Esophagus muscularis mucosa (tissue), 4 donors: ENCODE measurements around the gene IZUMO3. TPM values are rescaled to one million over a fixed set of nuclear protein-coding genes. Genes with fewer than 3 reads are reported as not detected.

Experiments
- DNase-seq: peaks from one replicate; pipeline ENCODE4 v3.0.0-alpha.2; 2017; ENCODE audit errors: extremely low spot score
- H3K27ac ChIP-seq, 4 donors: fragments of 200-600 bp; sonication (generic); replicated peaks in 1 of 4; 1 replicate in 3 of 4; 2 replicates in 1 of 4; pipeline ENCODE4 v1.5.1; 2016 to 2019; ENCODE audit warnings: mild to moderate bottlenecking in 1 of 4
- H3K27me3 ChIP-seq, 4 donors: fragments of 200-600 bp; sonication (generic); one replicate each; pipeline versions ENCODE4 v1.5.1 to v1.6.0; 2016 to 2019
- H3K36me3 ChIP-seq, 4 donors: fragments of 200-600 bp; sonication (generic); one replicate each; pipeline ENCODE4 v1.5.1; 2016 to 2019
- H3K4me1 ChIP-seq, 4 donors: fragments of 200-600 bp; sonication (generic); one replicate each; pipeline ENCODE4 v1.5.1; 2016 to 2019
- H3K4me3 ChIP-seq, 4 donors: fragments of 200-600 bp; sonication (generic); 1 replicate in 2 of 4; 2 replicates in 2 of 4; pipeline ENCODE4 v1.5.1; 2016 to 2019; ENCODE audit warnings: mild to moderate bottlenecking in 4 of 4, moderate library complexity in 1 of 4
- H3K9me3 ChIP-seq, 4 donors: fragments of 200-600 bp; sonication (generic); 1 replicate in 3 of 4; 2 replicates in 1 of 4; pipeline ENCODE4 v1.5.1; 2016 to 2019
- EP300 ChIP-seq: sonication (generic); formaldehyde crosslinking; IDR thresholded peaks from one replicate; pipeline ENCODE4 v1.6.1; 2017; ENCODE audit warnings: antibody characterized with exemption
- POLR2A ChIP-seq: fragments of 450-650 bp; IDR thresholded peaks from one replicate; pipeline ENCODE4 v1.6.1; 2017; ENCODE audit warnings: antibody characterized with exemption, moderate library complexity, mild to moderate bottlenecking, low read depth
- POLR2AphosphoS5 ChIP-seq, 2 donors: sonication (generic); formaldehyde crosslinking; IDR thresholded peaks; one replicate each; pipeline ENCODE4 v1.6.1; 2017; ENCODE audit warnings: antibody characterized with exemption in 2 of 2
- WGBS: methylation state at CpG from one replicate; pipeline ENCODE4 v1.1.5; 2018; 5-methylcytosine and 5-hydroxymethylcytosine counted together
- intact Hi-C: fragments of 100-400 bp; cut with DNase I; formaldehyde crosslinking; loops from one replicate; pipeline ENCODE4 v1.15.1; 2023
- total RNA-seq, 4 donors: library from RNA; depleted of rRNA; stranded (reverse); fragments of >200 nt; gene quantifications; one replicate each; pipeline versions ENCODE4 v1.1.0 to v1.2.1, GENCODE V29; 2016
- TF ChIP-seq, protein P1 (sequence below), 3 experiments: fragments of 200-600 bp in 2 of 3; fragments of 450-650 bp in 1 of 3; sonication (generic) in 2 of 3; IDR thresholded peaks; one replicate each; pipeline ENCODE4 v1.5.1; 2017 to 2019; ENCODE audit warnings: antibody characterized with exemption in 3 of 3, mild to moderate bottlenecking in 2 of 3, moderate library complexity in 1 of 3

IZUMO3 gene, protein sequence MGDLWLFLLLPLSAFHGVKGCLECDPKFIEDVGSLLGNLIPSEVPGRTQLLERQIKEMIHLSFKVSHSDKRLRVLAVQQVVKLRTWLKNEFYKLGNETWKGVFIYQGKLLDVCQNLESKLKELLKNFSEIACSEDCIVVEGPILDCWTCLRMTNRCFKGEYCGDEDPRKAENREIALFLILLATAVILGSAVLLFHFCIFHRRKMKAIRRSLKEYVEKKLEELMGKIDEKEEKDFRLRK
- total RNA-seq: not detected

DNA sequence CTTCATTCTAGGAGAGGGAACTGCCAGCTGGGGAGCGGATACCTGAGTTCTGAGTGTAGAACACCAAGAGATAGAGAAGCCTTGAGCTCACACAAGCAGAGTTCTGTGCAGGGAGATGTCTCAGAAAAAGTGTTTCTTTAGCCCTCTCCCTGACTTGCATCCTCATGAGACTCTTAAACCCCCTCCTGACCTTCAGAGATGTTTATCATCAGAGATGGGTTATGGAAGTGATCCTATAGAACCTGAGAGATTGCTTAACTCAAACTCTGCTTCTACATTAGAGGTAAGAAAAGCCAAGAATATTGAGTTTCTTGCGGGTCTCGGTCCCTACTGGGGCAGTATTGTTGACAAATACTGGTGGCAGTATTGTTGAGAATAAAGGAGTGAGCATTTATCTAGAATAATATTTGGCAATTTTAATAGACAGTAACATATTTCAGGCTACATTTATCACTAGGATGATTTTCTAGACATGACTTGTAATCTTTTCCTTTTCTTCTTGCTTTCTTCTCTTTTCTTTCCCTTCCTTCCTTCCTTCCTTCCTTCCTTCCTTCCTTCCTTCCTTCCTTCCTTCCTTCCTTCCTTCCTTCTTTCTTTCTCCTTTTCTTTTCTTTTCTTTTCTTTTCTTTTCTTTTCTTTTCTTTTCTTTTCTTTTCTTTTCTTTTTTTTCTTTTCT, at the start of gene IZUMO3:
IZUMO3 (minus strand) TSS at position 51 of the 676 bp plus-strand sequence. CDS start 248 bp downstream, outside the sequence.
- Histone ChIP-seq H3K4me1 (peaks cover 0 to 4% (median 0%) of the 10 kb centered on the region in 4 donors), H3K4me3 (no peak within 1 kb of the TSS), H3K27ac (no peak within 1 kb of the TSS), H3K9me3 (no peaks in the 10 kb centered on the region), H3K36me3 (no peaks in the 10 kb centered on the region), H3K27me3 (no peaks in the 10 kb centered on the region)
- intact Hi-C loops: loop anchor here (5.0 kb wide), 1 partner anchor 49 kb away; no protein-coding TSS in a partner anchor
- WGBS: 96% methylated on average over 3 of the region's 3 CpGs
- TF ChIP-seq POLR2A (no peak), EP300 (no peak), POLR2AphosphoS5 (IDR thresholded peaks at IDR 0.05) (no peak)
- TF ChIP-seq, protein P1, sequence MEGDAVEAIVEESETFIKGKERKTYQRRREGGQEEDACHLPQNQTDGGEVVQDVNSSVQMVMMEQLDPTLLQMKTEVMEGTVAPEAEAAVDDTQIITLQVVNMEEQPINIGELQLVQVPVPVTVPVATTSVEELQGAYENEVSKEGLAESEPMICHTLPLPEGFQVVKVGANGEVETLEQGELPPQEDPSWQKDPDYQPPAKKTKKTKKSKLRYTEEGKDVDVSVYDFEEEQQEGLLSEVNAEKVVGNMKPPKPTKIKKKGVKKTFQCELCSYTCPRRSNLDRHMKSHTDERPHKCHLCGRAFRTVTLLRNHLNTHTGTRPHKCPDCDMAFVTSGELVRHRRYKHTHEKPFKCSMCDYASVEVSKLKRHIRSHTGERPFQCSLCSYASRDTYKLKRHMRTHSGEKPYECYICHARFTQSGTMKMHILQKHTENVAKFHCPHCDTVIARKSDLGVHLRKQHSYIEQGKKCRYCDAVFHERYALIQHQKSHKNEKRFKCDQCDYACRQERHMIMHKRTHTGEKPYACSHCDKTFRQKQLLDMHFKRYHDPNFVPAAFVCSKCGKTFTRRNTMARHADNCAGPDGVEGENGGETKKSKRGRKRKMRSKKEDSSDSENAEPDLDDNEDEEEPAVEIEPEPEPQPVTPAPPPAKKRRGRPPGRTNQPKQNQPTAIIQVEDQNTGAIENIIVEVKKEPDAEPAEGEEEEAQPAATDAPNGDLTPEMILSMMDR (IDR thresholded peaks at IDR 0.05): no peak
- DNase-seq: no peak

DNA sequence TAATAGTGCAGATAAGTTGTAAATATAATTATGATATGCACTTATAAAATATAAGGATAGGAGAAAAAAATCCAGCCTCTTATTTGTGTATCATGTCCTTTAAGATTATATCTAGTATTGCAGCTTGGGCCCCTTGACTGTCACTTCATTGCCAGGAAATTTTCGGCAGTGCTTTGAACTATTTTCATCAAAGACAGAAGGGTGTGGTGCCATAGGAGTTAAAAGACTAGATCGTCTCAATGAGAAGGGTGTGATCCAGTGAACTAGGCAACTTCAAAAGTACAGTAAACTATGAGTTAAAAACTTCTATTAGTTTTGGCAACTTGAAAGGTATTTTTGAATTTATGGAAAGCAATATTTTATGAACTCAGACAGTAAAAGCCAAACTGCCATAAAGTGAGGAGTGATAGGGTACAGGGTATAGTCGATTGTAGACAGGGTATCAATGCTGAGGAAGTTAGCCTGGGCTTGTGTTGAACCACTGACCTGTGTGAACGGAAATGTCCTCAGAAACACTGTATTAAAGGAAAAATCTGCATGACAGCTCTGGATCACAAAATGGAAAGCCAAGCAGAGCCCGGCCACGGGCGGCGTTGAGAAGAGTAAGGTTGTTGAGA, 48.6 kb upstream of the IZUMO3 start:
- H3K9me3 ChIP-seq: no peaks in the 10 kb centered on the region
- DNase-seq: no peak
- intact Hi-C loops: no loop called here
- WGBS: 81% methylated on average over 8 of the region's 8 CpGs
- H3K27me3 ChIP-seq: no peaks in the 10 kb centered on the region
- H3K36me3 ChIP-seq: no peaks in the 10 kb centered on the region
- no peak overlapping the region for H3K27ac ChIP-seq
- no peaks in the 10 kb centered on the region for H3K4me1 ChIP-seq
- H3K4me3 ChIP-seq: no peak overlapping the region
- TF ChIP-seq POLR2AphosphoS5 (IDR thresholded peaks at IDR 0.05): no peak
- TF ChIP-seq EP300: no peak
- TF ChIP-seq, protein P1 (IDR thresholded peaks at IDR 0.05): no peak
- no peak for TF ChIP-seq POLR2A

DNA sequence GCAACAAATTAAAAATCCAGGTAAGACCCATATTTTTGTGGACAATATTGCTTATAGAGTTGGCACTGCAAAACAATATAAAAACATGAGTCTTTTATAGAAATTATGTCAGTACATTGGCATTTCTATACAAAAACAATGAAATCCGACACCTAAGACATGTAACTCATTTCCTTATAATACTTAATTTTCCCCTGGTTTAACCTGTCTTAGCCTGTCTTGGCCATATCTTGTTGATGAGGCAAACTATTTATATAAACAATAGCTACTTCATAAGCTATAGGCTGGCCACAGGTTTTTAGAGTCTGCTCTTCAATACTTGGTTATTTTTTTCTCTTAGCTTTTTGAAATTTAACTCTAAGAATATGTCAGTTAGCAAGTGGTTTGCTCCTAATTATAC, 44.7 kb upstream of the IZUMO3 start:
- no peak for DNase-seq
- Histone ChIP-seq H3K27me3 (no peaks in the 10 kb centered on the region), H3K4me3 (no peak overlapping the region), H3K9me3 (peaks cover 0 to 9% (median 6%) of the 10 kb centered on the region in 4 donors), H3K27ac (no peak overlapping the region), H3K4me1 (no peaks in the 10 kb centered on the region), H3K36me3 (no peaks in the 10 kb centered on the region)
- TF ChIP-seq POLR2A (no peak), EP300 (no peak), POLR2AphosphoS5 (IDR thresholded peaks at IDR 0.05) (no peak)
- TF ChIP-seq, protein P1 (IDR thresholded peaks at IDR 0.05): no peak
- WGBS: 58% methylated on average over 1 of the region's 1 CpG
- intact Hi-C loops: no loop called here

DNA sequence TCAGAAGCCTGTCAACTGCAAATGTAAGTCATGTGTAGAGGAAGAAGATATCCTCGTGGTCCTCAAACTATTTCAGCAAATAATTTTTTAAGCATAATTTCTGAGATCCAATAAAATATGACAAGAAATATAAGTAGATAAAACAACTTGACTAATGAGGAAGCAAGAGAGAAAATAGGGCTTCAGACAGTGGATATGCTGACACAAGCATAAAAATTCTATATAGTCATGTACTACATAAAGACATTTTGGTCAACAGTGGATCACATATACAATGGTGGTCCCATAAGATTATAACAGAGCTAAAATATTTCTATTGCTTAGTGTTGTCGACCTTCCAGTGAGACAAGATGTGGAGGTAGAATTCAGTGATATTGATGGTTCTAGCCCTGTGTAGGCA, 42.2 kb upstream of the IZUMO3 start:
- Histone ChIP-seq H3K4me3 (no peak overlapping the region), H3K4me1 (no peaks in the 10 kb centered on the region), H3K27ac (no peak overlapping the region), H3K27me3 (no peaks in the 10 kb centered on the region), H3K9me3 (peaks cover 0 to 9% (median 6%) of the 10 kb centered on the region in 4 donors), H3K36me3 (no peaks in the 10 kb centered on the region)
- no peak for TF ChIP-seq EP300
- no peak for TF ChIP-seq POLR2AphosphoS5 (IDR thresholded peaks at IDR 0.05)
- TF ChIP-seq POLR2A: no peak
- TF ChIP-seq, protein P1 (IDR thresholded peaks at IDR 0.05): no peak
- intact Hi-C loops: no loop called here
- WGBS: 82% methylated on average over 2 of the region's 2 CpGs
- no peak for DNase-seq
